Thyroid gland (tissue), 4 donors: ENCODE data around the gene EPHA2.

Source experiments
- POLR2A ChIP-seq, 2 donors: fragments of 450-650 bp; IDR thresholded peaks; one replicate each; pipeline ENCODE4 v1.6.1; 2017; ENCODE audit warnings: antibody characterized with exemption in 2 of 2, mild to moderate bottlenecking in 2 of 2, moderate library complexity in 1 of 2
- TF ChIP-seq, protein P1 (sequence below), 6 experiments: fragments of 200-600 bp in 3 of 6; fragments of 450-650 bp in 3 of 6; sonication (generic) in 3 of 6; IDR thresholded peaks; one replicate each; pipeline ENCODE4 v1.5.1; 2016 to 2019; ENCODE audit warnings: antibody characterized with exemption in 6 of 6, mild to moderate bottlenecking in 2 of 6, inconsistent platforms in 1 of 6, moderate library complexity in 1 of 6

DNA sequence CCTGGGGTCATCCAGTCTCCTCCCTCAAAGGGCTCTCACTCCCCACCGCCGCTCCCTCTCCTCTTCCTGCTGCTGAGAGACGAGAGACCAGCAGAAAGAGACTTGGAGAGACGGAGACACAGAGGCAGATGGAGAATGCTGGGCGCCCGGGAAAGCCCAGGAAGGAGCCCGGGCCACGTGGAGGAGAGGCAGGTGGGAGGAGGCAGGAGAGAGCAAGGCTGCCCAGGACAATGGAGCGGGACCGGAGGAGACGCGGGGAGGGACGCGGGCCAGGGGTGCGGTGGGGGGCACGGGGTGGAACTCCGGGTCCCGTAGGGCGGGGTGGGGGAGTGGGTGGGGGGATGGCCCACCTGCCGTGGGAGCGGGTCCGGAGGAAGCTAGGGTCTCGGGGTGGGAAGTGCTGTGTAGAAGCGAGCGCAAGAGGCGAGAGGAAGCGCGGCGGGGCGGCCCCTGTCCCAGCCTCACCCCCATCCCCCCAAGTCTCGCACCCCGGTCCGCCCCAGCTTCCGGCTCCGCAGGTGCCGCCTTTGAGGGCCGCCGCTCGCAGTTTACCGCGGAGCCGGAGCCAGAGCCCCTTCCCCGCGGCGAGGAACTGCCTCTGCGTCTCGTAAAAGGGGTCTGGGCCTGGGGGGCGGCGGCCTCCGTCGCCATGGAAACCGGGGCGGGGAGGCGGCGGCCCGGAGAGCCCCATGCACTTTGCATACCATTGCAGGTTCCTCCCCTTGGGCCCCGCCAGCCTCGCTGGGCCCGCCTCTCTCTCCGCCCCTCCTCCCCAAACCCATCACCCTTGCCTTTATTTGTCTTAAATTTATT, 11.7 kb upstream of the EPHA2 start:
- no peak for TF ChIP-seq POLR2A (IDR thresholded peaks at IDR 0.05)
- TF ChIP-seq, protein P1, sequence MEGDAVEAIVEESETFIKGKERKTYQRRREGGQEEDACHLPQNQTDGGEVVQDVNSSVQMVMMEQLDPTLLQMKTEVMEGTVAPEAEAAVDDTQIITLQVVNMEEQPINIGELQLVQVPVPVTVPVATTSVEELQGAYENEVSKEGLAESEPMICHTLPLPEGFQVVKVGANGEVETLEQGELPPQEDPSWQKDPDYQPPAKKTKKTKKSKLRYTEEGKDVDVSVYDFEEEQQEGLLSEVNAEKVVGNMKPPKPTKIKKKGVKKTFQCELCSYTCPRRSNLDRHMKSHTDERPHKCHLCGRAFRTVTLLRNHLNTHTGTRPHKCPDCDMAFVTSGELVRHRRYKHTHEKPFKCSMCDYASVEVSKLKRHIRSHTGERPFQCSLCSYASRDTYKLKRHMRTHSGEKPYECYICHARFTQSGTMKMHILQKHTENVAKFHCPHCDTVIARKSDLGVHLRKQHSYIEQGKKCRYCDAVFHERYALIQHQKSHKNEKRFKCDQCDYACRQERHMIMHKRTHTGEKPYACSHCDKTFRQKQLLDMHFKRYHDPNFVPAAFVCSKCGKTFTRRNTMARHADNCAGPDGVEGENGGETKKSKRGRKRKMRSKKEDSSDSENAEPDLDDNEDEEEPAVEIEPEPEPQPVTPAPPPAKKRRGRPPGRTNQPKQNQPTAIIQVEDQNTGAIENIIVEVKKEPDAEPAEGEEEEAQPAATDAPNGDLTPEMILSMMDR (IDR thresholded peaks at IDR 0.05), result no peak
